Stimulated activated CD8-positive, alpha-beta memory T cell treated with anti-CD3 and anti-CD28 coated beads, Interleukin-15, amount 100 ng/mL, for 4 hours (primary cell): ENCODE results near the gene FAM78B.

Source experiments
- DNase-seq, 2 donors: peaks; one replicate each; pipeline ENCODE4 v3.0.0-alpha.2; 2020; ENCODE audit warnings: low read depth in 2 of 2

The FAM78B gene

DNA sequence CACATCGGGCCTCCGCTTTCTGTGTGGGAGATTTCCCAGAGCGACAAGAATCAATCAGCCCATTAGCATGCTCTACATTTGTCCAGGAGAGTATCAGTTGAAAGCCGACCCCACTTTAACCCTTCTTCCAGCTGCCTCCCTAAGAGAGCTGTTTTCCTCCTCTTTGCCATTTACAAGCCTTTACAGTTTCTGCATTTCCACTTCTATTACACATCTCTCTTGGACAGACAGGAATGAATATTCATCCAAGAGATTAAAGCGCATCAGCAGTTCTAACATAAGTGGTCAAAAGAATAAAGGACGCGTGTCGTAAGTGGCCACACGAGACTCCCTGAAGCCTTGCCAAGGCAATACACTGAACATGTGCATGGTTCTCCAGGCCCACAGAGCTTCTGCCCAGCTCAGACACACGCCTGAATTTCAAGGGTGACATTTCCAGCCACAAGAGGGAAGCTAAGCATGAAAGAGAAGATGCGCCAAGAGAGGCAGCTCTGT lies 47.3 kb downstream of the FAM78B start:
- DNase-seq: no peak

DNA sequence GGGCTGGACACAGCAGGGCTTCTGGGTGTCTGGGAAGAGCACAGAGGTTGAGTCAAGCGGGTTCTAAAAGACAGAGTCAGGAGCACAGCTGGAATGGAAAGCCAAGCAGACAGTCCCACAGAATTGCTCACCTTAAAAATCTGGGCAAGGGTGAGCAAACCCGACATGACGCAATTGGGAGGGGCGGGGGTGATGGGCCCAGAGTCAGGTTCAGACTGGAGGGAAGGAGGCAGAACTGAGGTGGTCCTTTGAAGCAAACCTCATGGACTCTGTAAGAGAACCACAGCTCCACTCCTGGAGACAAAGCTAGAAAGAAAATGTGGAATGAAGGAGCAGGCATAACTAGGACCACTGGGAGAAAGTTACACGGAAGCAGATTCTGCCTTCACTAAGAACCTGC lies 49.0 kb downstream of the FAM78B start:
- DNase-seq: no peak

DNA sequence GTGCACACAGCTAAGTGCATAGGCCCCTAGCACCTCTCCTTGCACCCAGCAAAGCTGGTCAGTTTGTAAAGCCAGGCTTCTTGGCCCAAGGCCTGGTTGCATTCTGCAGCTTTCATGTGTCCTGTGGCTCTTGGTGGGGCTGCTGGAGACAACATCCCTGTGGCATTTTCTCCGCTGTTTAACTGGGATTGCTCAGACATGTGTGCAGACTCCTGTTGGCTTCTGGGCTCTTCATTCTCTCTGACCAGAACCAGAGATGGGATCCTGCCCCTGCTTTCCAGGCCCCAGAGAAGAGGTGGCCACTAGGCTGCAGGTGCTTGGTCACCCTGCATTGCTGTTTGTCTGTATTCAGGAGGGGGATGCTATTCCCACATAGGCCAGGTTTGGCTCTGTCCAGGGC lies 50.8 kb downstream of the FAM78B start:
- no peak for DNase-seq

DNA sequence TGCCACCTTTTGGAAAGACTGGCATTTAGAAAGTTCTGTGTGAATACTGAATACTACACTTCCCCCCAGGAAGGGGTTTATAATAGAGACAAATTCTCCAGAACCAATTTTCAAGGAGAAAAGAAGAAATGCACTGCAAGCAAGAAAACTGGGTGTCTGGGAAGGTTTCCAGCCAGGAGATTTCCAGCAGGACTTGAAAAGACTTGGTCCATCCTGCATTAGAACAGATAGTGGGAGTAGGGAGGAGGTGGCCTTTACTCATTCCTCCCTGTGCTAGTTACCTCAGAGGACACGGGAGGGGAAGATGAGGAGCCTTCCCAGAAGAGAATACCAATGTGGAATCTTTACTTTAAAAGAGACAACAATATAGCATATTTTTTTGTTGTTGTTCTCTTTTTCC lies 52.4 kb downstream of the FAM78B start:
- no peak for DNase-seq

DNA sequence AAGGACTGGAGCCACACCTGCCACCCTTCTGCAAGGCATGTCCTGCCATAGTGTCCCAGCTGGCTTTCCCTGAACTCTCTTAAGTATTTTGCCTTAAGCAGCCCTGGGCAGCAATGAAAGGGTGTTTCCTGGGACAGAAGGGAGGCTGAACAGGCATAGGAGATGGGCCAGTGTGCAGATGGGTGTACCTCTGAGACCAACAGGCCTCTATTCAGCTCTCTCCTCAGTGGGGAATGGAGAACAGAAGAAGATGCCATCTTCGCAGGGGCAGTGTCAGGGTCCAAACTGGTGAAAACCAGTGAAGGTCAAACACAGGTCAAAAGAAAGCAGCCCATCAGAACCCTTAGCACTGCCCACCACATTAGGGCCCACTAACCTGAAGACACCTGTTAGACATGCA lies 53.2 kb downstream of the FAM78B start:
- DNase-seq: no peak

DNA sequence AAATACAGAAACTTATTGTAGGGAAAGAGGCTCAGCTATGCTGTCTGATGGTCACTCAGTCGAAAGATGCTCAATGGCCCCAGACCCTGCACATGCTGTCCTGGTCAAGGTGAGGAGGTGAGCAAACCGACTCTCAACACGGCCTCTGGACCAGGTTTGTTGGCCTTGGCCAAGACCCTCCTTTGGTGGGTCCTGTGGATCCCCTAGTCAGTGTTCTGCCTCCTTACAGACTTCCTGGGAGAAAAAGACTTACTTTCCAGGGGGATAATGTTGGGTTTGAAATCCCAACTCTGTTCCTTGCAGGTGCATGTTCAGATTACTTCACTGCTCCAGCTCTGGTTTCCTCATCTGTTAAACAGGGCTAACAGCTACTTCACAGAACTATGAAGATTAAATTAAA lies 53.8 kb downstream of the FAM78B start:
- DNase-seq: no peak

DNA sequence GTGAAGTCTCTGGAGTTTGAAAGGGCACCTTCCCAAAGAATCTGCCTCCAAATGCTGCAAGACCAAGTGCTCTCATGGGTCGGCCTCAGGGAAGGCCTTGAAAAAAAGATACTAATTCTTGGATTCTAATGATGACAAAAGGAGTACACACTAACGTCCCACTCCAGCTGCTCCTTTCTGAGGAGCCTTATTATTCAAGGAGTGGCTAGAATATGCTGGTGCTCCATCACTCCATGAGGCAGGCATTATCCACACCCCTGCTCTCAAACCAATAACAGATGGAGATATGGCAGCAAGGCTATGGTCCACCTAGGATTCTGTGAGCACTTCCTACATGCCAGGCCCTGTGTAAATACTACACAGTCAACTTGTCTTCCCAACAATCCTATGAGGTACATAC lies 54.4 kb downstream of the FAM78B start:
- no peak for DNase-seq

DNA sequence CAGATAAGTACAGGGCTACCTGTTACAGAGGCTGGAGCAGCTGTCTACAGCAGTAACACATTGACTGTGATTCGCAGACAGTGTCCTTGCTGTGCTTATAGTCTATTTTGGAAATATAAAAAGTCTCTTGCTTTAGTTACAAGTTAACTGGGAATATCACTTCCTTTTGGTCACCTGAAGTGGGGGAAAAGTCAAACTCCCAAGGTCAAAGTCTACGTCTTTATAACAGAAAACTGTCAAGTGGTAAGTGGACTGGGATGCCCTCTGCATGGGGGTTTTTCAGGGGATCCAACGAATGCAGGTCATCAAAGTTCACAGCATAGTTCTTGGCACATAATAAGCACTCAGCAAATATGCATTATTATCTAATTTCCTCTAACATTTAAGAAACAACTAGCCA lies 55.4 kb downstream of the FAM78B start:
- DNase-seq: no peak

DNA sequence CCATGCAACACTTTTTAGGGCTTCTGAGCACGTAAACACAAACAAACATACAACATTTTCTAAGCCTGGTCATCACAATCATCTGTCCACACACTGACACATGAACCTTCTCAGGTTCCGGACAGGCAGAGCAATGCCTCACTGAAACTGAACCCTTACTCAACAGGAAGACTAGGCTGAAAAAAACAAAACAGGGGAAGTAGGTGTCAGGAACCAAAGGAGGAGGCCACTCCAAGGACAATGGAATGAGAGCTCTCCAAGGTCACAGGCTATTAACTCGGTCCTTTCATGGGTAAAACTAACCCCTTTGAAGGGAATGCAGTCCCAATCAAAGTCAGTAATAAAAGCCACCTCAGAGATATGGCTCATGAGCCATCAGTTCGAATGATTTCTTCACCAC lies 76.6 kb downstream of the FAM78B start:
- DNase-seq: no peak

DNA sequence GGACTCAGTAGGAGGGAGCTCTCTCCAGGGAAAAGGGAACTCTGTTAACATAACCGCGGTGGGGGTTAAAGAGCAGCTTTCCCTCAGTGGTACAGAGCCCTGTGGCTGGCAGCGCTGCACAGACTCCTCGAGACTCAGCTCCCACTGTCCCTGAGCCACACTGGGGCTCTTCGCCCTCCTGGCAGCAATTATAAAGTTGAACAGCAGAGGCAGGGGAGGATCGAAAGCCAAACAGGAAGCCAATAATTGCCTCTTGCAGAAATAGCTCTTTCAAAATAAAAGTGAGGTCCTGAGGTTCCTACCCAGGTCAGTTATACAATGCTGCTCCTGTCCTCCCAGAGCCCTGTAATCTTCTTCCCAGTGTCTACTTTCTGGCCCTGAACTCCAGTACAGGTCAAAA lies 77.0 kb downstream of the FAM78B start:
- DNase-seq: no peak

DNA sequence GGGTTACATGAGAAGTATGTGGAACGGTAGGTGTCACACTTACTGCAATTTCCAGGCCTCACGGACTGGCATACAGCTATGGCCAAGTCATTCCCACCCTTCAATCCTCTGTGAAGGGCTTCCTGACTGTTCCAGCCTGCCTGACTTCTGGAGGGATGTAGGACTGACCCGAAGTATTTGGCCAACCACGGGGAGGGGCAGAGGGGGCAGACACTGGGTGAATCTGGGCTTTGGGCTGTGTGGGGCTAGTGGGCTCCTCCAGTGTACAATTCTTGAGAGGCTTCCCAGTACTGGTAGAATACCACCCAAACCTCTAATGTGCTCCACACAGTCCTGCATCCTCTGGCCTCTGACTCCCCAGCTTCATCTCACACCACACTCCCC lies 78.2 kb downstream of the FAM78B start:
- no peak for DNase-seq

DNA sequence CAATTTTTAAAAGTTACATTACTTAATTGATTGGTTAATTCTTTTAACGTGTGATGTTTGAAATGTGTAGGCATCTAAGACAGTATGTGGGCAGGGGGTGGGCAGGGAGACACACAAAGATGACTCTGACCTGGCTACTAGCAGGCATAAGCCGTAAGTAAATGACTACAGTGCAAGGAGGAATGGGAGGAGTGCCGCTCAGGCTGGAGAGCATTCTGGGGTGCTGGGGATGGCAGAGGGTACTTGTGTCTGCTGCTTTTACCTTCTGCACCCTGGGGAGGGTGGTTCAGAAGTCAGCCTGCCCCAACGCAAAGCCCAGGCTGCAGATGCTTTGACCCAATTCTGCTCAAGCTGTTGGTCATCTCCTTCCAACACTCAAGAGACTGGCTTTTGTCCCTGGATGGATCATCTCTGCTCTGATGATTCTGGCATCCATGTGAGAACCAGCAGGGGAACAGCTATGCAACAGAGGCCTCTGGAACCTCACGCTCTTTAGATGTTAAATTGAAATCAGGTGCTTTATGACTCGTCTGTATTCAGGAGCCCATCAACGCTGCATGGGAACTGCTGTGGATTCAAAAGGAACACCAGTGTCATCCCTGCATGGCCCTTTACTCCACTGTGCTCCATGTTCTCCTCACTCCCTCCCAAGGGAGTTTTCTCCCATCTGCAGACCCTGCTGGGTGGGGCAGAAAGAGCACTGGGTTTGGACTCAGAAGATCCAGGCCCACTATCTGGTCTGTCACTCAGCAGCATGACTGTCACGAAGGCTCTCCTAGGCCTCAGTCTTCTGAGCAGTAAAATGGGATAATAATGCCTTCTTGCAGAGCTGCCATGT lies 78.8 kb downstream of the FAM78B start:
- no peak for DNase-seq

DNA sequence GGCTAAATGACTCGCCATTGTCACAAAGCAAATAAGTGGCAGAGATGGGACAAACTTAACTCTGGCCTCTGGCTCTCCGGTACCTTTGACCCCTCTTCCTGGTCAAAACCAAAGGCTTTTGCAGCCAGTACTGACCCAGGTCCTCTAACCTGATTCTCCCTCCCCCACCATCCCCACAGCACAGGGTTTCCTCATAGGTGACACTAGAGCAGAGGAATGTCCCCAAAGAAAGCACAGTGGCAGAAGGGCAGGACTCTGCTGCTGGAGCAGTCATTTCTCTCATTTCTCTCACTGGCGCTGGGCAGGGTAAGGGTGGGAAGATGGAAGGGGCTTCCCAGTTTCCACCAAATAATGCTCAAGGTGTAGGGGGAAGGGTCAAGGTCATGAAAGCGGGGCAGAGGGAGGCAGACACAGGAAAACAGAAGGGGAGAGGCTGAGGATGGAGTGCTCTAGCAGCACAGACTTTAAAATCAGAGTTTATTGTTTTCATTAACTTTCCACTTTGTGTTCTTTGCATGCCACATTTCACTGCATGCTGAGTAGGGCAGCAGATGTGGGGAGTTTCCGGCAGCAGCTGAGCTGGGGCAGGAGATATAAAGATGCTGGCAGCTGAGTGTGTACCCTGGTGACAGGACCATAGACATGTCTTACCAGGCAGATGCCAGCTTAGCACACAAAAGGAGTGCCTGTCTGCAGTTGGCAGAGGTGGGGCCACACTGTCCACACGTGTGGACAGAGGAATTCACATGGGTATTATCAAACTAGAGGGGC lies 80.5 kb downstream of the FAM78B start:
- DNase-seq: no peak

DNA sequence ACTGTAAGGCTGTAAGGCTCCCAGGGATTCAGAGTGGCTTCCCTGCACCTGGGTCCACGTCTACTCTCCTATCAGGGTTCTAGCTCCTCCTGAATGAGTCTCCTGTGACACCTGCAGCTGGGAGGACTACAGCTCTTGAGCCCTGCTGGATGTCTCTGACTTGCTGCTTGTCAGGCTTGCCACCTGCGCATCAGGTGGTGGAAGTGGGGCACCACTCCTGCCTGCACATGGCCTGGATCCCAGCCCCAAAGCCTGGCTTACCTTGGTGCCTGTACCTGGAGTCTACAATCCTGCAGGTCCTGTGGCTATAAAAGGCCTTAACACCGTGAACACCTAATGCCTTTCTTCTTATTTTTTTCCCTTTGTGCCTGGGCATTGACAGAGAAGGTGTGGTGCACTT lies 82.2 kb downstream of the FAM78B start:
- DNase-seq: no peak

DNA sequence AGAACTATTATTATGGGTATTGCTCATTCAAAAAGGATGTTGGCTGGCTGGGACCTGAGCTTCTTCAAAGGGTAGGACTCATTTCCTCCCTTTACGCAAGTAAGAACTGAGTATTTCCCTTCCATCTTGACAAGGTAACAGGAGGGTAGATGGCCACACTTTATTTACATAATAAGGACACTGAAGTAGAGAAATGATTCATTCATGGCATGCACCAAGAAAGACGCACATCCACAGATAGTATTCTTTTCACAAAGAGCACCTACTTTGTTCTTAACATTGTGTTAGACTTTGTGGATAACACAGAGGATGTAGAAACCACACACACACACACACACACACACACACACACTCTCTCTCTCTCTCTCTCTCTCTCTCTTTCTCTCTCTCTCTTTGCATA lies 82.9 kb downstream of the FAM78B start:
- DNase-seq: no peak

DNA sequence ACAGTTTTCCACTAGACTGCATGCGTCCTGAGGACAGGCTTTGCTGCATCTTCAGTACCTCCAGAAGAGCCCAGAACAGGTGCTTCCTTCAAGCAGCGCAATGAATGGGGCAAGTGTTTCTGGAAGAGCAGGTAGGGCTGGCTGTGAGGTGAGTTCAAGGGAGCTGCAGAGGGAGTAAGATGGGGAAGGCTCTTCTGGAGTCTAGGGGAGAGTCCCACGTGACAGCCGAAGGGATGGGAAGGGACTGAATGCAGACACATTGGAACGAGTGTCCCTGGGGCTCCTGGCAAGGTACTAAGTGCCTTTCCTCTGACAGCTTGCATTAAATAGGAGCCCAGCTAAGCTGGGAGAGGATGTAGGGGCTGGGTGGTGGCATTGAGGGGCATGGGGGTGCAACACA lies 84.2 kb downstream of the FAM78B start:
- DNase-seq: no peak

DNA sequence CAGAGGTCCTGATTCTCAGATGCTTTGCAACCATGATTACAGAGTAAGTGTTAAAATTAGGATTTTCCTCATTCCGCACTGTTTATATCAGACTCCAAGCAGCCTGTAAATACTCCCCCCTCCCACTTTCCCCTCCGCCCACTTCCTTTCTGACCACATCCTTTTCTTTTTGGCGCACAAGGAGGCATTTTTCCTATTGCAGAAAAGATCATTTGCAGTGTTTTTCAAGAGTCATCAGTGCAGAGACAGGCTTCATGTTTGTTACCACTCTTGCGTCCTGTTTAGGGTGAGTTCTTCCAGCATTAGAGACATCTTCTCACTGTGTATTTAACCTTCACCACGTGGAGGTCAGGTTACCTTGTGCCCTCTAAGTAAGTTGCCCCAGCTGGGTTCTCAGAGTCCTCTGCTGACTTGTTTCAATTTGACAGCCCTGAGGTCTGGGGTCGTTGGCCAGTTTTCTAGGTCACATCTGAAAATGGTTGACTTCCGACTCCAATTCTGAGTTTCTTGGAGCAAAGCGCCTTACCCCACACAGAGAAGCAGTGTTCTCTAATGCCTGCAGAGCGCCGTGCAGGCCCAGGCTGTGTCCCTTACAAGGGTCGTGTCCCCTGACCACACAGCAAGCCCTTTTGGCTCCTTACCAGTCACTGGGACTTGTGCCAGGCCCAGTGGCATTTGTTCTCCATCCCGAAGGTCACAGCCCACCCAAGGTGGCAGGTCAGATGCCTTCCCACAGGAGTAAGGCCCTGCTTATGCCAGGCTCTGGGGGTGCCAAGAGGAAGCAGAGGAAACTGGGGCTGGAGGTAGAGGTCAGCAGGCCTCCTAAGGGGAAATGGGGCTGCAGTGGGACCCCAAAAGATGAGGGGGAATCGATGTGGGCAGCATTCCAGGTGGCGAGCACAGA lies 85.6 kb downstream of the FAM78B start:
- DNase-seq: no peak

DNA sequence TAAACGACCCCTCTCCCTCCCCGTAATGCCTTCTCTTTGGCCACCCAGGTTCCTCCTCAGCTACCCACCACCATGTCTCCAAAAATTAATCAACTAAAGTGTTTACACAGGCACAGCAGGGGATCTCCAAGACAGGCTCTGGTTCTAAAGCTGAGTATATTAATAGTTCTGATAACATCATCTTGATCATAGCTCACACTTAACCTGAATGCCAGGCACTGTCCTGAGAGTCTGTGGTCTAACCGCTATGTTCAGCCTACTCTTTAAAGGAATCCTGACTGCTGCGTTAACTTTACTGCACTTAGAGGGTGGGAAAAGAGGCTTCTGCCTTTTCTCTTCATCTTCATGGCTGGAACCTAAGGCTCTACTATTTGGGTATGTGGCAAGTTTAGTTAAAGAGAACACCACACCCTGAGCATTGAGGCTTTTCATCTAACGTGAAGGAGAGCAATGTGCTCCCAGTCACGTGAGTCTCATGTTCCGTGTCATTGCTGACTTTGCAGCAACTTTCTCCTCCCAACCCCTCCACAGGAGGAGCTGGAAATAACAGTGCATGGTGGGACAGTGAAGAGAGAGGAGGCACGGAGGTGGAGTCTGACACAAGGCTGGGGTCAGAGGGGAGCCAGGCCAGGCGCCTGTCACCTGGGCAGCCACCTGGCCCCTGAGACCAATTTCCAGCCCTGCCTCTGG lies 86.4 kb downstream of the FAM78B start:
- DNase-seq: no peak

DNA sequence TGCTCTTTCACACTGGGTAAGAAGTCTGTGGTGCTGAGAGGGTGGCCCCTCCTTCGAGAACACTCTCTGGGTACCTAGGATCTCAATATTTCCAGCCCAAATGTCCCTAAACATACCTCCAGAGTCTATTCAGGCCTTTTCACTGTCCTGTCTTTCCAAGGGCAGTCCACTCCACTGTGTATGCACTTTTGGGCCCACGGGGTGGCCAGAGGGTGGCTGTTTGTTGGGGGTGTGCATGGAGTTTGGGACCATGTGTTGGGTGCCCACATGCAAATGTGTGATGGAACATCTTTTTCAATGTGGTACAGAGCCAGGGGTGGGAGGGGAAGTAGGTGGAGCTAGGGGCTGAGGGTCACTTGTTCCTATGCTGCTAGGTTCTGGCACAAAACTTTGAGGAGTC lies 87.5 kb downstream of the FAM78B start:
- no peak for DNase-seq

DNA sequence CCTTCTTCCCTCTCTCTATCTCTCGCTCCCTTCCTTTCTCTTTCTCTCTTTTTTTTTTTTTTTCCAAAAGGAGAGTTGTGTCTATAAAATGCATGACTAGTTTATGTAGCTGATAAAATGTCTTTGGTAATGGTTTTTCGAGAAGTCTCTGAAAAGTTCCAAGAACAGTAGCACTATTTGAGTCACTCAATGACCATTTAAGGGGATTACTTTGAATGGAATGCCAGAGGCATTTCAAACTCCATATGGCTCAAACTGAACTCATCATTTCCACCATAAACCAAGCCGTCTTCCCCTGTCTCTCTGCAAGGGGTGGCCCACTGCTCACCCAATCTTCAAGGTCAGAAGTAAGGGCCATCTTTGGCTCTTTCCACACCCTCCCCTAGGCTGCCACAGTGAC lies 93.3 kb downstream of the FAM78B start:
- DNase-seq: no peak

DNA sequence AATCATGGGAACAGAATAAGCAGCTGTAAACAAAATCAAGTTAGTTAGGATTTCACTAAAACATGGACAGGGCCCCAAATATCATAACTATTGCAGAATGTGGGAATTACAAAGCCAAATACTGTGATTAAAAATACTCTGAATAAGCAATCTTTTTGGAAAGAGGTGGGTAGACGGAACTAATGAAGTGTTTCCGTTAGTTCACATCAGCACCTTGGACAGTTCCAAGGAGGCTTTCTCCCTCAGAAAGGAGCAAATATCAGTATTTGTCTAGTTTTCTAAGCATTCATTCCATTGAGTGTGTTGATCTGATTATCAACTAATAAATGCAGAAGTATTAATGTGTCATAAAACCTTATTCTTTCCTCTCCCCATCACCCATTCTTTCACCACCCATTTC lies 97.4 kb downstream of the FAM78B start:
- no peak for DNase-seq

DNA sequence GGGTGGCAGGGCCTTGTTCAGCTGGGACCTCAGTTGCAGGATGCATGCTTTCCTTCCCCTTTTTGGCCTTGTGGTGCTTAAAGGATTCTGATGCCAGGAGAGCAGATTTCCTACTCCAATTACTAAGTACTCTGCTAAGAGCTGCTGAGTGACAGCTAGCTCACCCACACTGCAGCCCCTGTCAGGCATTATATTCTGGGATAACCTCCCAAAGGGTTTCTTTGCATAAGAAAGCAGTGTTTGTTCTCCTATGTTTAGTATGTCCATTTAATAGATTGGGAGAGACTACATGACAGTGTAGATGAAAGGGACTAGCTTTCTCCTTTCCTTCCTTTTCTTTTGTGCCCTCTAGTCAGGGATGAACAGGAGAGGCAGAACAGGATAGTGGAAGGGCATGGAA lies 100.7 kb downstream of the FAM78B start:
- no peak for DNase-seq
